Activated CD4-positive, alpha-beta memory T cell treated with anti-CD3 and anti-CD28 coated beads, Interleukin-2, amount 10 ng/mL, durations not matched to agents 7 days and 5 days (primary cell): Measurements from ENCODE around the gene SEPTIN5. TPM values are rescaled to one million over a fixed set of nuclear protein-coding genes. Genes with fewer than 3 reads are reported as not detected.
A peak's percentile ranks its signal among the peaks of the same experiment; 100 is the strongest.

Source experiments
- CTCF ChIA-PET: fragments of 350-600 bp; sonication (Branson Sonifier 250); formaldehyde crosslinking; loops from one replicate; lab custom pipeline; 2021; ENCODE audit warnings: antibody characterized with exemption, inconsistent platforms; lab: Charles Lee
- POLR2A ChIA-PET: fragments of 350-600 bp; sonication (Branson Sonifier 250); formaldehyde crosslinking; loops from one replicate; lab custom pipeline; 2021; ENCODE audit warnings: antibody characterized with exemption; lab: Charles Lee
- DNase-seq: peaks from one replicate; pipeline ENCODE4 v3.0.0-alpha.2; 2020
- H3K27ac Mint-ChIP-seq: one replicate; pipeline ENCODE4 v1.8.0; 2021; ENCODE audit warnings: mild to moderate bottlenecking, mixed read lengths
- H3K27me3 Mint-ChIP-seq: one replicate; pipeline ENCODE4 v1.8.0; 2021; ENCODE audit warnings: mixed read lengths
- H3K36me3 Mint-ChIP-seq: one replicate; pipeline ENCODE4 v1.8.0; 2021; ENCODE audit warnings: low read depth, mixed read lengths
- H3K4me1 Mint-ChIP-seq: one replicate; pipeline ENCODE4 v1.8.0; 2021; ENCODE audit warnings: mixed read lengths
- H3K4me3 Mint-ChIP-seq: one replicate; pipeline ENCODE4 v1.8.0; 2021; ENCODE audit warnings: mild to moderate bottlenecking, mixed read lengths
- H3K9me3 Mint-ChIP-seq: one replicate; pipeline ENCODE4 v1.8.0; 2021; ENCODE audit warnings: mixed read lengths
- total RNA-seq, 2 experiments: library from RNA; stranded (reverse); gene quantifications; one replicate each; pipeline ENCODE4 v1.2.3, GENCODE V29; 2021

Gene SEPTIN5
- total RNA-seq, 2 experiments from 2014 or later = not detected

- no peaks in the 10 kb centered on the region for H3K9me3 Mint-ChIP-seq
- peaks cover 4% of the 10 kb centered on the region for H3K36me3 Mint-ChIP-seq
- DNase-seq = no peak
- peaks cover 60% of the 10 kb centered on the region for H3K27me3 Mint-ChIP-seq
- CTCF ChIA-PET = interaction anchor here (0.9 kb wide), 1 partner anchor 267 kb away, joined by 3 read pairs; no protein-coding TSS in a partner anchor
- no peak overlapping the region for H3K4me3 Mint-ChIP-seq
- no peak overlapping the region for H3K27ac Mint-ChIP-seq
- POLR2A ChIA-PET = no interaction called here
- H3K4me1 Mint-ChIP-seq = peaks cover 18% of the 10 kb centered on the region
Measured at GRCh38 chr22:19764636-19765476, 50.6 kb downstream of the SEPTIN5 start.

- CTCF ChIA-PET = interaction anchor here (0.6 to 0.9 kb wide), 2 partner anchors 266 to 328 kb away, joined by 3 to 4 read pairs; no protein-coding TSS in a partner anchor
Measured at GRCh38 chr22:19765477-19766239, 51.4 kb downstream of the SEPTIN5 start.

GRCh38 chr22:19766240-19766510 lies 51.9 kb downstream of the SEPTIN5 start:
- no peaks in the 10 kb centered on the region for H3K36me3 Mint-ChIP-seq
- POLR2A ChIA-PET = no interaction called here
- no peak for DNase-seq
- CTCF ChIA-PET = interaction anchor here (0.6 kb wide), 1 partner anchor 329 kb away, joined by 4 read pairs; no protein-coding TSS in a partner anchor
- H3K27ac Mint-ChIP-seq = no peak overlapping the region
- H3K27me3 Mint-ChIP-seq = peaks cover 58% of the 10 kb centered on the region
- H3K4me3 Mint-ChIP-seq = no peak overlapping the region
- H3K9me3 Mint-ChIP-seq = no peaks in the 10 kb centered on the region
- peaks cover 14% of the 10 kb centered on the region for H3K4me1 Mint-ChIP-seq

More at GRCh38 chr22:19765477-19766239, 51.4 kb downstream of the SEPTIN5 start:
- Mint-ChIP-seq H3K4me1 (peaks cover 14% of the 10 kb centered on the region), H3K27me3 (peaks cover 58% of the 10 kb centered on the region), H3K36me3 (no peaks in the 10 kb centered on the region), H3K4me3 (peak overlapping the region; percentile 51), H3K27ac (no peak overlapping the region), H3K9me3 (no peaks in the 10 kb centered on the region)
- POLR2A ChIA-PET = no interaction called here
- DNase-seq = no peak

GRCh38 chr22:19766511-19767426 lies 52.5 kb downstream of the SEPTIN5 start:
- Mint-ChIP-seq H3K27ac (no peak overlapping the region), H3K27me3 (peaks cover 55% of the 10 kb centered on the region), H3K4me1 (peaks cover 12% of the 10 kb centered on the region), H3K36me3 (no peaks in the 10 kb centered on the region), H3K9me3 (no peaks in the 10 kb centered on the region), H3K4me3 (peak overlapping the region; percentile 35)
- POLR2A ChIA-PET = no interaction called here
- peak; percentile 67 for DNase-seq
- CTCF ChIA-PET = no interaction called here

GRCh38 chr22:19767427-19768341 lies 53.4 kb downstream of the SEPTIN5 start:
- Mint-ChIP-seq H3K4me1 (peaks cover 12% of the 10 kb centered on the region), H3K27ac (no peak overlapping the region), H3K36me3 (no peaks in the 10 kb centered on the region), H3K4me3 (peak overlapping the region; percentile 35), H3K9me3 (no peaks in the 10 kb centered on the region), H3K27me3 (peaks cover 55% of the 10 kb centered on the region)
- ChIA-PET POLR2A (no interaction called here), CTCF (interaction anchor here (0.8 kb wide), 1 partner anchor 37 kb away, joined by 3 read pairs; no protein-coding TSS in a partner anchor)
- DNase-seq = no peak

GRCh38 chr22:19769393-19769715 lies 55.1 kb downstream of the SEPTIN5 start:
- Mint-ChIP-seq H3K4me3 (no peak overlapping the region), H3K27ac (no peak overlapping the region), H3K9me3 (no peaks in the 10 kb centered on the region), H3K4me1 (peaks cover 12% of the 10 kb centered on the region), H3K36me3 (no peaks in the 10 kb centered on the region), H3K27me3 (peaks cover 52% of the 10 kb centered on the region)
- DNase-seq = no peak
- CTCF ChIA-PET = interaction anchor here (1.0 kb wide), 1 partner anchor 38 kb away, joined by 3 read pairs; no protein-coding TSS in a partner anchor
- POLR2A ChIA-PET = no interaction called here

- POLR2A ChIA-PET = no interaction called here
- CTCF ChIA-PET = no interaction called here
- no peak for DNase-seq
- H3K36me3 Mint-ChIP-seq = no peaks in the 10 kb centered on the region
- H3K27me3 Mint-ChIP-seq = peaks cover 40% of the 10 kb centered on the region
- H3K4me1 Mint-ChIP-seq = peaks cover 7% of the 10 kb centered on the region
- H3K27ac Mint-ChIP-seq = no peak overlapping the region
- H3K9me3 Mint-ChIP-seq = no peaks in the 10 kb centered on the region
- no peak overlapping the region for H3K4me3 Mint-ChIP-seq
Measured at GRCh38 chr22:19770349-19771220, 56.3 kb downstream of the SEPTIN5 start.

- DNase-seq = no peak
- no peaks in the 10 kb centered on the region for H3K36me3 Mint-ChIP-seq
- H3K4me1 Mint-ChIP-seq = peaks cover 7% of the 10 kb centered on the region
- H3K4me3 Mint-ChIP-seq = no peak overlapping the region
- ChIA-PET CTCF (interaction anchor here (1.0 kb wide), 1 partner anchor 42 kb away, joined by 3 read pairs; no protein-coding TSS in a partner anchor), POLR2A (no interaction called here)
- no peak overlapping the region for H3K27ac Mint-ChIP-seq
- H3K9me3 Mint-ChIP-seq = no peaks in the 10 kb centered on the region
- H3K27me3 Mint-ChIP-seq = peaks cover 37% of the 10 kb centered on the region
Measured at GRCh38 chr22:19772422-19772672, 58.0 kb downstream of the SEPTIN5 start.

Other genes starting within 250 kb of the SEPTIN5 start
- gene UFD1, start 235.3 kb upstream of the SEPTIN5 start, total RNA-seq = 10 to 100 TPM; 62.1 to 65.6 TPM
- 10 to 100 TPM; 53.2 to 56.2 TPM for gene CDC45, start 234.6 kb upstream of the SEPTIN5 start, total RNA-seq
- under 1 TPM in 1 of 2 experiments, not detected in 1; 0.38 TPM for gene CLDN5, start 190.1 kb upstream of the SEPTIN5 start, total RNA-seq
- gene GP1BB, start 9.0 kb downstream of the SEPTIN5 start, total RNA-seq = not detected
- not detected for gene TBX1, start 46.3 kb downstream of the SEPTIN5 start, total RNA-seq
- gene GNB1L, start 140.4 kb downstream of the SEPTIN5 start, total RNA-seq = 1 to 10 TPM; 7.4 to 8.7 TPM
- gene RTL10, start 140.4 kb downstream of the SEPTIN5 start, total RNA-seq = 10 to 100 TPM; 13.3 to 13.5 TPM
- gene COMT, start 227.3 kb downstream of the SEPTIN5 start, total RNA-seq = 10 to 100 TPM; 78.7 to 79.3 TPM
- 10 to 100 TPM; 18.9 to 19.1 TPM for gene TXNRD2, start 227.3 kb downstream of the SEPTIN5 start, total RNA-seq